Upper lobe of right lung (tissue), 1 donor: ENCODE measurements around the gene ARSG. TPM values are rescaled to one million over a fixed set of nuclear protein-coding genes. Genes with fewer than 3 reads are reported as not detected.
A peak's percentile ranks its signal among the peaks of the same experiment; 100 is the strongest.
"Not testable (repeated sequence)": the region's sequence is repeated elsewhere in the genome, so short reads cannot be mapped to it uniquely, and the experiment has no call there.

ENCODE experiments used
- ATAC-seq: fragments of 200-7000 bp; cut with Tn5 transposase; one replicate; pipeline ENCODE4 v1.9.1; 2020; ENCODE audit warnings: mild to moderate bottlenecking, moderate library complexity
- DNase-seq: peaks from one replicate; pipeline ENCODE4 v3.0.0-alpha.2; 2020
- H3K27ac ChIP-seq: fragments of 200-600 bp; one replicate; pipeline ENCODE4 v1.8.0; 2022
- H3K27me3 ChIP-seq: fragments of 200-600 bp; one replicate; pipeline ENCODE4 v1.8.0; 2022; ENCODE audit warnings: mild to moderate bottlenecking
- H3K36me3 ChIP-seq: fragments of 200-600 bp; one replicate; pipeline ENCODE4 v1.8.0; 2022
- H3K4me1 ChIP-seq: fragments of 200-600 bp; one replicate; pipeline ENCODE4 v1.8.0; 2022
- H3K4me3 ChIP-seq: fragments of 200-600 bp; one replicate; pipeline ENCODE4 v1.8.0; 2022; ENCODE audit warnings: mild to moderate bottlenecking
- H3K9me3 ChIP-seq: fragments of 200-600 bp; one replicate; pipeline ENCODE4 v1.8.0; 2022
- CTCF ChIP-seq: fragments of 200-600 bp; IDR thresholded peaks from one replicate; pipeline ENCODE4 v1.8.0; 2022; ENCODE audit warnings: antibody characterized with exemption
- intact Hi-C: fragments of 100-400 bp; cut with DNase I; formaldehyde crosslinking; loops from one replicate; pipeline ENCODE4 v1.11.0; 2022
- total RNA-seq: library from RNA; stranded (reverse); fragmentation: NEBNext Ultra II Directional; extraction: Animal tissue kit (Norgen Biotek cat#: 25700); gene quantifications from one replicate; pipeline ENCODE4 v1.2.1, GENCODE V29; 2021
- donor health status: DM: no; HTN: yes; CAD: no; lungs with severe emphysema.

Gene ARSG
- total RNA-seq, 1 donor from 2014 or later: 4.8 TPM

DNA sequence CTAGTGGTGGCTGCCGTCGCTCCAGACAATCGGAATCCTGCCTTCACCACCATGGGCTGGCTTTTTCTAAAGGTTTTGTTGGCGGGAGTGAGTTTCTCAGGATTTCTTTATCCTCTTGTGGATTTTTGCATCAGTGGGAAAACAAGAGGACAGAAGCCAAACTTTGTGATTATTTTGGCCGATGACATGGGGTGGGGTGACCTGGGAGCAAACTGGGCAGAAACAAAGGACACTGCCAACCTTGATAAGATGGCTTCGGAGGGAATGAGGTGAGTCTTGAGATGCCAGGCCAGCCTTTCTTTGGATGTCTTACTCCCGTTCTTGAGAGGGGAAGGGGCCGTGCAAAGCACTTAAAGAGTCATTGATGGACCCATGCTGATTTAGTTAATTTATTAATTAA, 16.1 kb downstream of the ARSG start:
- no peak for TF ChIP-seq CTCF

GRCh38 chr17:68308486-68308885, 17.2 kb downstream of the ARSG start:
- H3K4me3 ChIP-seq, DNase-seq, H3K9me3 ChIP-seq, intact Hi-C loops, ATAC-seq, H3K27me3 ChIP-seq, H3K36me3 ChIP-seq, H3K27ac ChIP-seq: not testable (repeated sequence)
- H3K4me1 ChIP-seq: peaks cover 14% of the 10 kb centered on the region

More for the DNA sequence above, 16.1 kb downstream of the ARSG start:
- intact Hi-C loops: no loop called here
- no peaks in the 10 kb centered on the region for H3K36me3 ChIP-seq
- H3K27ac ChIP-seq: no peak overlapping the region
- ATAC-seq (no peak), DNase-seq (no peak)
- H3K27me3 ChIP-seq: no peaks in the 10 kb centered on the region
- H3K9me3 ChIP-seq: no peaks in the 10 kb centered on the region
- H3K4me3 ChIP-seq: no peak overlapping the region
- H3K4me1 ChIP-seq: peaks cover 8% of the 10 kb centered on the region

DNA sequence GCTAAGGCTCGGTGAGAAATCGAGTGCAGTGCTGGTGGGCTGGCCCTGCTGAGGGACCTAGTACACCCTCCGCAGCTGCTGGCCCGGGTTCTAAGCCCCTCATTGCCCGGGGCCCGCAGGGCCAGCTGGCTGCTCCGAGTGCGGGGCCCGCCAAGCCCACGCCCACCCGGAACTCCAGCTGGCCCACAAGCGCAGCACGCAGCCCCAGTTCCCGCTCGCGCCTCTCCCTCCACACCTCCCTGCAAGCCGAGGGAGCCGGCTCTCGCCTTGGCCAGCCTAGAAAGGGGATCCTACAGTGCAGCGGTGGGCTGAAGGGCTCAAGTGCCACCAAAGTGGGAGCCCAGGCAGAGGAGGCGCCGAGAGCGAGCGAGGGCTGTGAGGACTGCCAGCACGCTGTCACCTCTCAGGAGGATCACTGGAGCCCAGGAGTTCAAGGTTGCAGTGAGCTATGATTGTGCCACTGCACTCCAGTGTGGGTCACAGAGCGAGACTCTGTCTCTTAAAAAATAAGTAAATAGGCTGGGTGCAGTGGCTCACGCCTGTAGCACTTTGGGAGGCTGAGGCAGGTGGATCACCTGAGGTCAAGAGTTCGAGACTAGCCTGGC, 17.9 kb downstream of the ARSG start:
- intact Hi-C loops, H3K27ac ChIP-seq, H3K4me3 ChIP-seq, H3K36me3 ChIP-seq, H3K27me3 ChIP-seq, H3K9me3 ChIP-seq, DNase-seq, ATAC-seq: not testable (repeated sequence)
- peaks cover 19% of the 10 kb centered on the region for H3K4me1 ChIP-seq

DNA sequence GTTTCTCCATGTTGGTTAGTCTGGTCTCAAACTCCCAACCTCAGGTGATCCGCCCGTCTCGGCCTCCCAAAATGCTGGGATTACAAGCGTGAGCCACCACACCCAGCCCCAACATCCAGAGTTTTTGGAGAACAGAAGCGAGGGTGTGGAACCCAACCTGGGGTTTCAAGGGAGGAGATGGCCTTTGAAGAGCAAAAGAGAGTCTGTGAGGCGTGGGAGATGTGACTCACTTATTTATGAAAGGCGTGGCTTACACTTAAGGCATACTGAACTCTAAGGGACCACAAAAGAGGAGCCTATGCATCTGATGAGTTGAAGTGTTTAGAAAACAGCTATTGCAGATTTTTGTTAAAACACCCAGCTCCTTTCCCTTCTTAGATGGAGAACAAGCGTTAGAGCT, 18.9 kb downstream of the ARSG start:
- Histone ChIP-seq H3K27me3 (no peaks in the 10 kb centered on the region), H3K4me1 (peaks cover 27% of the 10 kb centered on the region), H3K4me3 (no peak overlapping the region), H3K27ac (no peak overlapping the region), H3K36me3 (no peaks in the 10 kb centered on the region), H3K9me3 (no peaks in the 10 kb centered on the region)
- no peak for TF ChIP-seq CTCF
- no peak for DNase-seq
- no peak for ATAC-seq
- intact Hi-C loops: no loop called here

DNA sequence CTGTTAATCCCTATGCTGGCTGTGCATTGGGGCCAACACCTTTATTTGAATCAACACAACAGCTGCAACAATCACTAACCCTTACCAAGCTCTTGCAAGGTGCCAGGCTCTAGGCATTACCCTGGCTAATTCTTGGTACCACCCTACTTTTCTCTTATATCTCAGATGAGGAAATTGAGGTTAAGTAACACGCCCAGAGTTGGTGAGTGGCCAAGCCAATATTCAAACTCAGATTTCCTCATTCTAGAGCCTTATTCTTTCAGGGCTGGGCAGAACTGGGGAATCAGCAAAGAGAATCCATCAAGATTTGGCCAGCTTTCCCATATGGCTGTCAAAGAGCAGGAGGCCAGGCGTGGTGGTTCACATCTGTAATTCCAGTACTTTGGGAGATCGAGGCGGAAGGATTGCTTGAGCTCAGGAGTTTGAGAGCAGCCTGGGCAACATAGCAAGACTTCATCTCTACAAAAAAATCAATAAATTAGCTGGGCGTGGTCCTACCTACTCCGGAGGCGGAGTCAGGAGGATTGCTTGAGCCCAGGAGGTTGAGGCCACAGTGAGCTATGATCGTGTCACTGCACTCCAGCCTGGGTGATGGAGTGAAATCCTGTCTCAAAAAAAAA, 23.7 kb downstream of the ARSG start:
- DNase-seq (no peak), ATAC-seq (peak; percentile 57)
- intact Hi-C loops: no loop called here
- H3K9me3 ChIP-seq: no peaks in the 10 kb centered on the region
- no peak overlapping the region for H3K27ac ChIP-seq
- no peaks in the 10 kb centered on the region for H3K27me3 ChIP-seq
- H3K36me3 ChIP-seq: no peaks in the 10 kb centered on the region
- no peak overlapping the region for H3K4me3 ChIP-seq
- H3K4me1 ChIP-seq: peaks cover 32% of the 10 kb centered on the region
- TF ChIP-seq CTCF: no peak

DNA sequence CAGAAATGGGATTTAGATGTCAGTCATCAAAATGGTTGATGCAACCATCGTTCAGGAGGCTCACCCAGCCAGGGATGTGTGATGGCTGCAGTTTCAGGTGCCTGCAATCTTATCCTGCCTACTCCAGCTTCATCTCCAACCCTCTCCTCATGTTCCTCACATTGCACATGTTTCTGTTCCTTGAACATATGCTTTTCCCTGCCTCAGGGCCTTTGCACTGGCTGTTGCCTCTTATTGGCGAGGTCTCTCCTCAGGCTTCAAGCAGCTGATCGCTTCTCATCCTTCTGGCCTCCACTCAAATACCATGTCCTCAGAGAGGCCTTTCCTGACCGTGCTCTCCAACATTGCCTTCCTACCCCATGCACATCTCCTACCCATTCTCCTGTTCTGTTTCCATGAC, 24.6 kb downstream of the ARSG start:
- intact Hi-C loops: no loop called here
- ATAC-seq: no peak

More for the DNA sequence above, 24.6 kb downstream of the ARSG start:
- Histone ChIP-seq H3K4me3 (no peak overlapping the region), H3K4me1 (peaks cover 32% of the 10 kb centered on the region), H3K9me3 (no peaks in the 10 kb centered on the region), H3K36me3 (no peaks in the 10 kb centered on the region), H3K27me3 (no peaks in the 10 kb centered on the region), H3K27ac (no peak overlapping the region)
- TF ChIP-seq CTCF: no peak
- no peak for DNase-seq
